Skin of body (tissue), 2 donors: Measurements from ENCODE around the gene BCL2L15. TPM values are rescaled to one million over a fixed set of nuclear protein-coding genes. Genes with fewer than 3 reads are reported as not detected.
A peak's percentile ranks its signal among the peaks of the same experiment; 100 is the strongest.

Experiments used
- DNase-seq: peaks from one replicate; lab custom pipeline; 2025; lab: John Stamatoyannopoulos, UW
- total RNA-seq: library from RNA; depleted of rRNA; stranded (reverse); fragments of >200 nt; gene quantifications from one replicate; pipeline ENCODE4 v1.2.3, GENCODE V29; 2014

The BCL2L15 gene
- 0.99 TPM for total RNA-seq

- DNase-seq = no peak
These were observed at the start of gene BCL2L15 for GRCh38 chr1:113887402-113888175. BCL2L15 (minus strand) TSS chr1:113887581; CDS start chr1:113887375, 206 bp downstream.

- DNase-seq = no peak
These were observed 49.8 kb upstream of the BCL2L15 start for GRCh38 chr1:113937146-113937545.

GRCh38 chr1:113935970-113936369, 48.6 kb upstream of the BCL2L15 start:
- no peak for DNase-seq

- no peak for DNase-seq
These were observed 47.8 kb upstream of the BCL2L15 start for GRCh38 chr1:113935176-113935575.

- no peak for DNase-seq
These were observed 47.2 kb upstream of the BCL2L15 start for GRCh38 chr1:113934511-113935055.

GRCh38 chr1:113934006-113934405, 46.6 kb upstream of the BCL2L15 start:
- no peak for DNase-seq

- no peak for DNase-seq
These were observed 44.1 kb upstream of the BCL2L15 start for GRCh38 chr1:113931451-113931851.

- DNase-seq = no peak
These were observed 43.2 kb upstream of the BCL2L15 start for GRCh38 chr1:113930499-113931161.

- peak; percentile 22 for DNase-seq
These were observed 42.5 kb upstream of the BCL2L15 start for GRCh38 chr1:113929750-113930498.

GRCh38 chr1:113928941-113929749, 41.8 kb upstream of the BCL2L15 start, which contains the start of gene HIPK1:
HIPK1 (plus strand) TSS chr1:113929324.
- DNase-seq = peak; percentile 92

GRCh38 chr1:113928187-113928930, 41.0 kb upstream of the BCL2L15 start:
- DNase-seq = peak; percentile 66

GRCh38 chr1:113924473-113924872, 37.1 kb upstream of the BCL2L15 start:
- DNase-seq = no peak

GRCh38 chr1:113922957-113923356, 35.6 kb upstream of the BCL2L15 start:
- DNase-seq = no peak

- no peak for DNase-seq
These were observed 30.9 kb upstream of the BCL2L15 start for GRCh38 chr1:113918243-113918642.

- no peak for DNase-seq
These were observed 30.2 kb upstream of the BCL2L15 start for GRCh38 chr1:113917400-113918082.

- DNase-seq = no peak
These were observed 29.6 kb upstream of the BCL2L15 start for GRCh38 chr1:113916974-113917373.

- DNase-seq = no peak
These were observed 26.7 kb upstream of the BCL2L15 start for GRCh38 chr1:113913887-113914664.

GRCh38 chr1:113913312-113913668, 25.9 kb upstream of the BCL2L15 start:
- DNase-seq = no peak
